ENCODE measurements around the gene GPATCH8. TPM values are rescaled to one million over a fixed set of nuclear protein-coding genes. Genes with fewer than 3 reads are reported as not detected.

The GPATCH8 gene
- total RNA-seq, result 10 to 100 TPM; 25.6 to 96.4 (median 29.7) TPM

GRCh38 chr17:44503147-44504029 lies at the start of gene GPATCH8:
Gene GPATCH8 (minus strand): TSS chr17:44503406. CDS start chr17:44503370, 36 bp downstream.
- peak; percentile 91 to 96 (median 94) for ATAC-seq (replicated peaks in 6 of 8)
- peak within 1 kb of the TSS; percentile 60 to 77 (median 65) for H3K4me3 ChIP-seq
- WGBS, 10 experiments, result 0 to 71% (median 7%) methylated on average over 2 to 24 of the region's 71 CpGs; no CpG with 5 or more reads in 2 of the 10 experiments
- peak within 1 kb of the TSS; percentile 91 to 97 for H3K27ac ChIP-seq
- in situ Hi-C loops (cut with MboI; ENCODE audit: low pct_unique_long_range_greater_than_20kb in 2 of 9, low sequenced_read_pairs in 9 of 9, unreplicated experiment in 9 of 9), result loop anchor here in 1 of 9 experiments (25.0 kb wide), 1 partner anchor 91 kb away; no protein-coding TSS in a partner anchor
- H3K4me1 ChIP-seq (replicated peaks in 1 of 2), result peaks cover 18 to 32% of the 10 kb centered on the region in 2 donors

GRCh38 chr17:44552361-44552760 lies 49.2 kb upstream of the GPATCH8 start:
- Histone ChIP-seq H3K4me1 (replicated peaks in 1 of 2) (peaks cover 41 to 42% of the 10 kb centered on the region in 2 donors), H3K27ac (no peak overlapping the region), H3K4me3 (no peak overlapping the region)
- in situ Hi-C loops (cut with MboI; ENCODE audit: low pct_unique_long_range_greater_than_20kb in 2 of 9, low sequenced_read_pairs in 9 of 9, unreplicated experiment in 9 of 9), result no loop called here
- WGBS, 10 experiments, result 29 to 89% (median 80%) methylated on average over 1 to 8 of the region's 9 CpGs
- peak in 1 of 8 experiments; percentile 11 for ATAC-seq (replicated peaks in 6 of 8)

DNA sequence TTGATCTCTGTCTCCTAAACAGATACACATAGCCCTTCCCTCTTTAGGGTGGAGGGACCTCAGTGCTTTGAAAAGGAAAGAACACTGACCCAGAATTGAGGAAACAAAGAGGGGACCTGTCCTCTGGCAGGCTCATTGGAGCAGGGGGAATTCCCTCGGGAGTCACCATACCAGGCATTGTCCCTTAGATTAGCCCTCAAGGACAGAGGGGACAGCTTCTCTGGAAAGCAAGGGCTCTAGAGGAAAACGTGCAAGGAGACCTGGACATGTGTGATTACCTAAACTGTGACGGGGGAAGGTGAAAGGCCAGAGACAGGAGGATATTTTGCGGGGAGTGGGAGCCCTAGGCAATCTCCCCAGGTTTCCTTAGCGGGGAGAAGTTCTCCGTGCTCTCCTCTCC lies 46.5 kb upstream of the GPATCH8 start:
- 56 to 77% (median 57%) methylated on average over 2 to 5 of the region's 6 CpGs; no CpG with 5 or more reads in 4 of the 10 experiments for WGBS, 10 experiments
- no peak overlapping the region for H3K4me3 ChIP-seq
- in situ Hi-C loops (cut with MboI; ENCODE audit: low pct_unique_long_range_greater_than_20kb in 2 of 9, low sequenced_read_pairs in 9 of 9, unreplicated experiment in 9 of 9), result loop anchor here in 5 of 9 experiments (25.0 kb wide), 1 partner anchor 88 kb away; no protein-coding TSS in a partner anchor
- peaks cover 33 to 35% of the 10 kb centered on the region in 2 donors for H3K4me1 ChIP-seq (replicated peaks in 1 of 2)
- H3K27ac ChIP-seq, result peak overlapping the region in 1 of 2 donors; percentile 15
- ATAC-seq (replicated peaks in 6 of 8), result peak in 3 of 8 experiments; percentile 12 to 47 (median 46)

GRCh38 chr17:44548376-44549230 lies 45.4 kb upstream of the GPATCH8 start:
- in situ Hi-C loops (cut with MboI; ENCODE audit: low pct_unique_long_range_greater_than_20kb in 2 of 9, low sequenced_read_pairs in 9 of 9, unreplicated experiment in 9 of 9), result loop anchor here in 5 of 9 experiments (25.0 kb wide), 1 partner anchor 89 kb away; no protein-coding TSS in a partner anchor
- 18 to 100% (median 80%) methylated on average over 1 to 3 of the region's 3 CpGs; no CpG with 5 or more reads in 3 of the 10 experiments for WGBS, 10 experiments

DNA sequence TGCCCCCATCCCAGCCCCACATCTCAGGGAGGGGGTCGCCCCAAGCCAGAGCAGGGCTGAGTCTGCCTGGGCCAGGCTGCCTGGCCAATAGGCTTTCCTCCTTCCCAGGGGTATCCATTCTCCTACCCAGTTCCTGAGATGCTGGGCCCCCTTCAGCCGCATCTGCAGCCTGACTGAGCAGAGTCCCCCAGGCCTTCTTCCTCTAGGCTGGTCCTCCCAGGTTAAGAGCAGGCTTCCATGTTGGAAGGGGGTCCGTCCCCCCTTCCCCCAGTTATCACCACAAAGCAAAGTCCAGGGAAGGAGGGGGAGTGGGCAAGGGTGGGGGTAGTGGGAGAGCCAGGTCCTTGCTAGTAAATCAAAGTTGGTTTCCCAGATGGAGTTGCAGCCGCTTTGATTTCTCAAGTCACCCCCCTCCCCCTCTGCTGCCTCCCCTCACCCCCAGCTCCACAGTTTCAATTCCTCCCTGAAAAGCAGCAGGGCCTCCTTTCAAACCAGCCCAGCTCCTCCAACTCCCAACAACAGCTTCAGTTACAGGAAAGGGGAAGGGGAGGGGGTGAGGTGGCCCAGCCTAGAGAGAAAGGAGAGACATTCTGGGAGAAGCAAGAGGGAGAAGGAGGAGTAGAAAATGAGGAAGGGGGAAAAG lies 44.5 kb upstream of the GPATCH8 start:
- H3K27ac ChIP-seq, result peak overlapping the region; percentile 30 to 74
- WGBS, 10 experiments, result 52% methylated on average over 2 of the region's 4 CpGs; no CpG with 5 or more reads in 9 of the 10 experiments
- ATAC-seq (replicated peaks in 6 of 8), result peak in 5 of 8 experiments; percentile 51 to 72 (median 62)

More at GRCh38 chr17:44548376-44549230, 45.4 kb upstream of the GPATCH8 start:
- peak in 2 of 8 experiments; percentile 6 to 15 for ATAC-seq (replicated peaks in 6 of 8)
- H3K4me1 ChIP-seq (replicated peaks in 1 of 2), result peaks cover 36% of the 10 kb centered on the region in 2 donors
- H3K27ac ChIP-seq, result peak overlapping the region; percentile 30 to 74
- H3K4me3 ChIP-seq, result no peak overlapping the region

DNA sequence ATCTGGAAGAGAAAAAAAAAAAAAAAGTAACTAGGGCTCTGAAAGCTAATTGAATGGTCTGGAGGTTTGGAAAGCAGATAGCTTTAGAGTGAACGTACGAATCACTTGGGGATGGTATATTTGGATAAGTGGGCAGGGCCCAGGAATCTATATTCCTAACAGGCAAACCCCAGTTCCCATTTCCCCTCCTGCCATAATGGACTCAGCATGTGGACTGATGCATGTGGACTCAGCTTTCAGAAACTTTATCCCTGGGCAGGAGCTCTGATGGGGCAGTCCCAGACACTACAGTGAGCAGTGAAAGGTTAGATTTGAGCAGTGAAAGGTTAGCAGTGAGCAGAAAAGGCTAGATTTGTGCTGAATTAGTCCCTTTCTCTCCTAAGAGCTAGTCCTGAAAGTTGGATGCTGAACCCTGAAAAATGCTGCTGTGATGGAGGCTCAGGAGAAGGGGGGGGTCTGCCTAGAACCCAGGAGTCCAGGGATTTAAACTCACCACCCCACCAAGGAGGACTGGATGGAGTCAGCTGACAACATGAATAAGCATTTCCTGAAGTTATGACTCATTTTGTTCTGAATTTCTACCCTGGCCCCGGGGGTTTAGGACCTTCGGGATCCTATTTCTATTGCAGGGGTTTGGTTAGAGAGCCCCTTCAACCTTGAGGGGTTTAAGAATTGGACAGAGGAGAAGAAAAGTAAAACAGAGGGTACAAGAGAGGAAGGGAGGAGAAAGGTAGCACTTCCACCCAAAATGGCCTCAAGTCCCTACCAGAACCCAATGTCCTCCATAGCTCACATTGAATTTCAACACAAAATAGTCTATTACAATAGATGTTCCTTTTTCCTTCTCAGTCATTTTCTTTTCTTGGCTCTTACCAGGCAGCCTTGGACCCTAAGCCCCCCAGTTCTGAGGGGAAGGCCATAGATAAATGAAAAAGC lies 43.7 kb upstream of the GPATCH8 start:
- 0 to 64% (median 30%) methylated on average over 2 to 4 of the region's 4 CpGs; no CpG with 5 or more reads in 3 of the 10 experiments for WGBS, 10 experiments
- H3K4me3 ChIP-seq, result no peak overlapping the region
- in situ Hi-C loops (cut with MboI; ENCODE audit: low pct_unique_long_range_greater_than_20kb in 2 of 9, low sequenced_read_pairs in 9 of 9, unreplicated experiment in 9 of 9), result loop anchor here in 5 of 9 experiments (25.0 kb wide), 1 partner anchor 90 kb away; no protein-coding TSS in a partner anchor
- peaks cover 50 to 51% of the 10 kb centered on the region in 2 donors for H3K4me1 ChIP-seq (replicated peaks in 1 of 2)
- ATAC-seq (replicated peaks in 6 of 8), result peak in 3 of 8 experiments; percentile 18 to 73 (median 66)
- H3K27ac ChIP-seq, result peak overlapping the region; percentile 30 to 74

More for the DNA sequence above, 44.5 kb upstream of the GPATCH8 start:
- Histone ChIP-seq H3K4me1 (replicated peaks in 1 of 2) (peaks cover 44 to 45% of the 10 kb centered on the region in 2 donors), H3K4me3 (no peak overlapping the region)
- in situ Hi-C loops (cut with MboI; ENCODE audit: low pct_unique_long_range_greater_than_20kb in 2 of 9, low sequenced_read_pairs in 9 of 9, unreplicated experiment in 9 of 9), result loop anchor here in 5 of 9 experiments (25.0 kb wide), 1 partner anchor 90 kb away; no protein-coding TSS in a partner anchor

- H3K27ac ChIP-seq, result peak overlapping the region in 1 of 2 donors; percentile 63
- no peak for ATAC-seq (replicated peaks in 6 of 8)
- H3K4me3 ChIP-seq, result no peak overlapping the region
- peaks cover 56 to 57% of the 10 kb centered on the region in 2 donors for H3K4me1 ChIP-seq (replicated peaks in 1 of 2)
- in situ Hi-C loops (cut with MboI; ENCODE audit: low pct_unique_long_range_greater_than_20kb in 2 of 9, low sequenced_read_pairs in 9 of 9, unreplicated experiment in 9 of 9), result loop anchor here in 5 of 9 experiments (25.0 kb wide), 1 partner anchor 93 kb away; no protein-coding TSS in a partner anchor
- 22 to 94% (median 67%) methylated on average over 1 to 5 of the region's 5 CpGs; no CpG with 5 or more reads in 1 of the 10 experiments for WGBS, 10 experiments
Measured at GRCh38 chr17:44543905-44544523, 40.8 kb upstream of the GPATCH8 start.

GRCh38 chr17:44543213-44543904 lies 40.2 kb upstream of the GPATCH8 start:
- ATAC-seq (replicated peaks in 6 of 8), result peak in 7 of 8 experiments; percentile 15 to 78 (median 64)
- Histone ChIP-seq H3K4me1 (replicated peaks in 1 of 2) (peaks cover 51 to 53% of the 10 kb centered on the region in 2 donors), H3K4me3 (no peak overlapping the region), H3K27ac (peak overlapping the region; percentile 52 to 63)
- WGBS, 10 experiments, result 0 to 44% (median 16%) methylated on average over 1 to 3 of the region's 5 CpGs; no CpG with 5 or more reads in 3 of the 10 experiments
- in situ Hi-C loops (cut with MboI; ENCODE audit: low pct_unique_long_range_greater_than_20kb in 2 of 9, low sequenced_read_pairs in 9 of 9, unreplicated experiment in 9 of 9), result loop anchor here in 5 of 9 experiments (25.0 kb wide), 1 partner anchor 94 kb away; no protein-coding TSS in a partner anchor

DNA sequence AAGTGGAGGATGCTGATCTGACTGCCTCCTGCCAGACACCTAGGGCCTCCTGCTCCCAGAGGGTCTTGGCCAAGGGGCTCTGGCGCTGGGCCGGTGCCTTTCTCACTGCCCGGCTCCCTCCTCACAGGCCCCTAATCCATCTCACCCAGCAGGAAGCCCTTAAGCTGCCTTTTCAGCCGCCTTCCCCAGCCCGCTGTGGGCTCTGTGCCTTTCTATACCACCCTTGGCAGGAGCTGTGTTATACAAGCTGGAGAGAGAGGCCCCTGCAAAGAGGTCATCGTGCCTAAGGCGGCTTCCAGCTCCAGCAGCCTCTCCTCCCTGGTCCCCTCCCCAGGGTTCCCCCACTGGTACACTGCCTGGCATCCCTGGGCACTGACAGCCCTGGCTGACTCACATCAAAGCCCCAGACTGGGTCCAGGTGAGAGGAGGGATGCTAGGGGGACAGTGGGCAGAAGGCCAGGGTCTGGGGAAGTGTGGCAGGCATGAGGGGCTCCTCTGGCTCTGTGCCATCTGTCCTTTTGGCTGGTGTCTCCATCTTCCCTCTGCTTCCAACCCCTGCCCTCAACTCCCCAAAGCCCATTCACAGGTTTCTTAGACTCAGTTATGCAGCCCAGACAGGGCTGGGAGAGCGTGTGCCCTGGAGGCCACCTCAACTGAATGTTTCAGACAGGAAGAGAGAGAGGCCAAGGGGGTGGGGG lies 38.8 kb upstream of the GPATCH8 start:
- Histone ChIP-seq H3K27ac (peak overlapping the region in 1 of 2 donors; percentile 63), H3K4me1 (replicated peaks in 1 of 2) (peaks cover 38 to 39% of the 10 kb centered on the region in 2 donors), H3K4me3 (no peak overlapping the region)
- in situ Hi-C loops (cut with MboI; ENCODE audit: low pct_unique_long_range_greater_than_20kb in 2 of 9, low sequenced_read_pairs in 9 of 9, unreplicated experiment in 9 of 9), result loop anchor here in 5 of 9 experiments (25.0 kb wide), 1 partner anchor 95 kb away; no protein-coding TSS in a partner anchor
- ATAC-seq (replicated peaks in 6 of 8), result peak in 3 of 8 experiments; percentile 4 to 30 (median 20)
- 51 to 80% (median 58%) methylated on average over 2 to 5 of the region's 8 CpGs; no CpG with 5 or more reads in 7 of the 10 experiments for WGBS, 10 experiments
